GM12875 (cell line): Measurements from ENCODE around the gene HAGHL.

Experiments used
- H3K4me3 ChIP-seq: one replicate; pipeline ENCODE4 v1.5.1; 2011; ENCODE audit warnings: low read depth, low read length, control low read depth
- CTCF ChIP-seq: IDR thresholded peaks from 2 replicates; pipeline ENCODE4 v1.5.1; 2011; ENCODE audit warnings: low read depth, mild to moderate bottlenecking, control low read depth, inconsistent platforms, low read length, moderate library complexity, borderline replicate concordance; ENCODE audit not compliant: insufficient read depth

Gene HAGHL

DNA sequence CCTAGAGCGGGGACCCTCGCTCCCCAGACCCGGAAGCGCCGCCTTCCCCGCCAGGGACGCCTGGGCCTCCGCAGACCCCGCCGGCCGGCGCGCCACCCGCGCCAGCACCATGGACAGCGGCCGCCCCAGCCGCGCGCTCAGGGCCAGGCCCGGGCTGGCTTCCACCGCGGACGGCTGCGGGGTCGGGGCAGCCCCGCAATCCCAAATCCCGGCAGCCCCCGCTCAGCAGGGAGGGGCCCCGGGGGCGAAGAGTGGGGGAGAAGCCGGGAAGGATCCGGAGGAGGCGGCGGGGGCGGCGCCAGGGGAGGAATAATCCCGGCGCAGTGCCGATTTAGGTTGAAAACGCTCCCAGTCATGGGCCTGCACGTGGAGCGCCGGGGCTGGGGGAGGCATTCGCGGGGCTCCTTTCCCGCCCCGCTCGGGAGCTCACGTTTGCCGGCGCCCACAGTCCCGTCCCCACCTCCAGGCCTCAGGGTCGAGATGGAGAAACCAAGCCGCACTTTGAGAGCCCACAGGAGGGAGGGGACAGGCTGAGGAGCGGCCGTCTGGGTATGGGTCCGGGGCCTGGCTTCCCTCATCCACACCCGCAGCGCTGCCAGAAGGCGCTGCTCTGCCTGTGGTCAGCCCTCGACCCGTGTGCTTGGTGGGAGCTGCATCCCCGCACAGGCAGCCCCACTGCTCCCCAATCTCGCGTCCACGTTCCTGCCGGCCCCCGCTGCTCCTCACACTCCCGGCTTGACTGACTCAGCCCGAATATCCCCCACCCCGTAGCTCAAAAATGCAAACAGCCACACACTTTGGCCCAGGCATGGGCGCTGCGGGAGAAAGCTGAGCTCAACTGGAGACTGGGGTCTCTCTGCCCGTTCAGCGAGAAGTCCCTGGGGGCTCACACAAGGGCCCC is 26.0 kb upstream of the HAGHL start:
- TF ChIP-seq CTCF = no peak
- no peak overlapping the region for H3K4me3 ChIP-seq

DNA sequence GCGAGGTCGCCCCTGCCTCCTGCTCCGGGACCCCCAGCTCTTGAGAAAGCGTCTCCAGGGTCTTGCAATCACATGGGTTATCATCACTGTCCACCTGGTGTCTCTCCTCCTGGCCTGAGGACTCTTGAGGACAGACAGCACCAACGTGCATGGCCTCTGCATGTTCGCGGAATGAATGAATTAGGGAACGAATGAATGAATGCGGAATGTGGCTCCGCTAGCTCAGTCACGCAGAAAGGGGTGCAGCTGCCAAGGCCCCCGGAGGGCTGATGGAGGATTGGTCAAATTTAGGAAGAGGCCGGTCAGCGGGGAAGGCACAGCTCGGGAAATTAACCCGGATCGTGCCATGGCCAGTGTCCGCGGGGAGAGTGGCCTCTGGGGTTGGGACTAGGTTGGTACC is 24.6 kb upstream of the HAGHL start:
- no peak overlapping the region for H3K4me3 ChIP-seq
- TF ChIP-seq CTCF = no peak

DNA sequence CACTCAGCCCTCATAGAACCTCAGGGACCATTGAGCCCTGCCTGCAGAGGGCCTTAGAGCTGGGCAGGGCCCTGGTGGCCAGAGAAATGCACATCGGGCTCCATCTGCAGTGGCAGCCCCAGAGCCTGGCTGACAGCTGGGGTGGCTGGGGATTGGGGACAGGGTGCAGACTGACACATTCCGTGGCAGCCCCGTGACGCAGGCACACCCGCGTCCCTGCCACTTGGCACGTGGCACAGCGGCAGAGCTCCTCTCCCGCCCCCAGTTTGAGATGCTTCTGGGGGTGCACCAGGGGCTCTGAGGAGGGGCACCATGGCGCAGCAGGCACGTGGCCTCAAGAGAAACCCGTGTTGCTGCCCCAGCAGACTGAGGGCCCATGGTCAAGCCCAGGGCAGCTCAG is 23.5 kb upstream of the HAGHL start:
- no peak overlapping the region for H3K4me3 ChIP-seq
- TF ChIP-seq CTCF = no peak

- TF ChIP-seq CTCF = no peak
- no peak overlapping the region for H3K4me3 ChIP-seq
Measured at GRCh38 chr16:704047-704446, 22.9 kb upstream of the HAGHL start.

GRCh38 chr16:704552-705380 is 22.1 kb upstream of the HAGHL start:
- no peak for TF ChIP-seq CTCF
- H3K4me3 ChIP-seq = no peak overlapping the region

DNA sequence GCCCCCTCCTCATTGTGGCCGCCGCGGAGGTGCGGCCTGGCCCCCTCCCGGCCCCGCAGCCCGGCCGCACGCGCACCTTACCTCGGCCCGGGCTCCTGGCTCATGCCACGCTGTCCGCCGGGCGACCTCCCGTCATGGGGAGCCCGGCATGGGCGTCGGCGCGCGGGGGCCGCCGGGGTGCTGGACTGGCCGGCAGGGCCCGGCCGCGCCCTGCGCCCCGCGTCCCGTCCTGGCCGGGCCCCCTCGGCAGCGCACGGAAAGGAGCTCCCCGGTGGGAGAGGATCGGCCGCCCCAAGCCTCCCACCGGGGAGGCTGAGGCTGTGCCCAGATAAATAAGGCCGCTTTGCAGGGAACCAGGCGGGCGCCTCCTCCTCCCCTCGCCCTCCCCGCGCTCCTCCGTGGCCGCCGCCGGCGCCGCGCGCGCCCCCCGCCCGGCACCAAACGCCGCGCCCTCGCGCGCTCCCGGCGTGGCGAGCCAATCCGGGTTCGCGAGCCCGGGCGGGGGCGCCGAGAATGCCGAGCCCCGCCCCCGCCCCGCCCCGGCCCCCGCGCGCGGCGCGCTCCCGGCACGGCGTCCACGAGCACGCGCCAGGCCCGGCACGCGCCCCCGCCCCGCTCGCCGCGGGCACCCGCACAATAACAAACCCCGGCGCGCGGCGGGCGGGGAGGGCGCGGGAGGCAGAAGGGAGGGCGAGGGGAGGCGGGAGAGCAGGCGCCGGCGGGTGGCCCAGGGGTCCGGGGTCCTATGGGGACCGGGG is 21.3 kb upstream of the HAGHL start, which contains the start of gene FBXL16:
FBXL16 (minus strand) TSS at position 371 of the 758 bp plus-strand sequence. CDS start 8,396 bp downstream, outside the sequence.
- no peak within 1 kb of the TSS for H3K4me3 ChIP-seq
- TF ChIP-seq CTCF = no peak
